Measurements from ENCODE around the gene KHDC4. TPM values are rescaled to one million over a fixed set of nuclear protein-coding genes. Genes with fewer than 3 reads are reported as not detected.

KHDC4 gene
- total and polyA plus RNA-seq, 4 donors, result 15.4 to 63.1 (median 34.6) TPM

Small RNA genes lying within 50 kb of the gene (small RNA-seq; reads per million reads assigned to genes)
- not detected for gene MIR6738 (ENCODE audit: low replicate concordance)
- not detected for gene RF00015 (ENCODE audit: low replicate concordance)
- not detected for gene SCARNA4 (ENCODE audit: low replicate concordance)
- gene SNORA80E (ENCODE audit: low replicate concordance), result 31.5 reads per million, percentile 97 among the genes with 10 or more reads in this experiment

Other genes starting within 250 kb of the KHDC4 start
- gene YY1AP1, start 245.6 kb downstream of the KHDC4 start, total RNA-seq, result 100 to 1,000 TPM in 1 of 2 donors, 10 to 100 TPM in 1; 55.6 to 177 TPM
- 10 to 100 TPM; 25.7 to 41.0 TPM for gene YY1AP1, start 245.6 kb downstream of the KHDC4 start, polyA plus RNA-seq
- gene DAP3, start 245.3 kb downstream of the KHDC4 start, total RNA-seq, result 10 to 100 TPM; 50.0 to 99.5 TPM
- 100 to 1,000 TPM in 1 of 2 donors, 10 to 100 TPM in 1; 85.1 to 101 TPM for gene DAP3, start 245.3 kb downstream of the KHDC4 start, polyA plus RNA-seq
- 10 to 100 TPM; 46.1 to 61.4 TPM for gene GON4L, start 77.2 kb downstream of the KHDC4 start, total RNA-seq
- 10 to 100 TPM; 16.2 to 18.6 TPM for gene GON4L, start 77.2 kb downstream of the KHDC4 start, polyA plus RNA-seq
- 10 to 100 TPM in 1 of 2 donors, 1 to 10 TPM in 1; 9.0 to 22.4 TPM for gene SYT11, start 74.8 kb downstream of the KHDC4 start, total RNA-seq
- 1 to 10 TPM in 1 of 2 donors, under 1 TPM in 1; 0.91 to 7.3 TPM for gene SYT11, start 74.8 kb downstream of the KHDC4 start, polyA plus RNA-seq
- gene RIT1, start 23.1 kb downstream of the KHDC4 start, total RNA-seq, result 10 to 100 TPM; 43.6 to 58.2 TPM
- gene RIT1, start 23.1 kb downstream of the KHDC4 start, polyA plus RNA-seq, result 10 to 100 TPM; 15.8 to 41.4 TPM
- gene RXFP4, start 7.2 kb upstream of the KHDC4 start, total RNA-seq, result not detected
- gene RXFP4, start 7.2 kb upstream of the KHDC4 start, polyA plus RNA-seq, result under 1 TPM; 0.05 to 0.20 TPM
- 100 to 1,000 TPM; 148 to 289 TPM for gene ARHGEF2, start 44.1 kb upstream of the KHDC4 start, total RNA-seq
- 10 to 100 TPM; 72.0 to 91.4 TPM for gene ARHGEF2, start 44.1 kb upstream of the KHDC4 start, polyA plus RNA-seq
- gene SSR2, start 86.5 kb upstream of the KHDC4 start, total RNA-seq, result 100 to 1,000 TPM; 281 to 289 TPM
- gene SSR2, start 86.5 kb upstream of the KHDC4 start, polyA plus RNA-seq, result 100 to 1,000 TPM; 294 to 467 TPM
- 10 to 100 TPM; 25.0 to 27.2 TPM for gene UBQLN4, start 119.4 kb upstream of the KHDC4 start, total RNA-seq
- gene UBQLN4, start 119.4 kb upstream of the KHDC4 start, polyA plus RNA-seq, result 10 to 100 TPM; 16.2 to 20.8 TPM
- 10 to 100 TPM; 71.2 to 71.5 TPM for gene LAMTOR2, start 120.4 kb upstream of the KHDC4 start, total RNA-seq
- gene LAMTOR2, start 120.4 kb upstream of the KHDC4 start, polyA plus RNA-seq, result 100 to 1,000 TPM; 135 to 143 TPM
- gene RAB25, start 126.7 kb upstream of the KHDC4 start, total RNA-seq, result 10 to 100 TPM; 62.7 to 75.2 TPM
- gene RAB25, start 126.7 kb upstream of the KHDC4 start, polyA plus RNA-seq, result 100 to 1,000 TPM in 1 of 2 donors, 10 to 100 TPM in 1; 99.2 to 156 TPM
- 1 to 10 TPM; 1.1 to 8.1 TPM for gene MEX3A, start 148.1 kb upstream of the KHDC4 start, total RNA-seq
- under 1 TPM; 0.26 to 1.00 TPM for gene MEX3A, start 148.1 kb upstream of the KHDC4 start, polyA plus RNA-seq
- gene LMNA, start 180.3 kb upstream of the KHDC4 start, total RNA-seq, result 100 to 1,000 TPM; 182 to 547 TPM
- gene LMNA, start 180.3 kb upstream of the KHDC4 start, polyA plus RNA-seq, result 100 to 1,000 TPM; 163 to 205 TPM
- gene SEMA4A, start 219.2 kb upstream of the KHDC4 start, total RNA-seq, result 10 to 100 TPM; 22.7 to 46.9 TPM
- 10 to 100 TPM; 26.9 to 54.9 TPM for gene SEMA4A, start 219.2 kb upstream of the KHDC4 start, polyA plus RNA-seq

All from lung (tissue), 5 donors.